HFFc6 (cell line): Measurements from ENCODE around the gene ZNF592. TPM values are rescaled to one million over a fixed set of nuclear protein-coding genes. Genes with fewer than 3 reads are reported as not detected.
"Not testable (repeated sequence)": the region's sequence is repeated elsewhere in the genome, so short reads cannot be mapped to it uniquely, and the experiment has no call there.

ENCODE experiments used
- DNase-seq: peaks from one replicate; pipeline ENCODE4 v3.0.0-alpha.2; 2018
- H3K27ac Mint-ChIP-seq: 2 replicates; pipeline ENCODE4 v1.8.0; 2020; ENCODE audit warnings: mild to moderate bottlenecking, mixed read lengths
- H3K27me3 Mint-ChIP-seq: 2 replicates; pipeline ENCODE4 v1.8.0; 2021; ENCODE audit warnings: mild to moderate bottlenecking, moderate library complexity, mixed read lengths; ENCODE audit not compliant: insufficient read depth
- H3K36me3 Mint-ChIP-seq: 2 replicates; pipeline ENCODE4 v1.8.0; 2021; ENCODE audit warnings: low read depth, mixed read lengths
- H3K4me1 Mint-ChIP-seq: 2 replicates; pipeline ENCODE4 v1.8.0; 2020; ENCODE audit warnings: low read depth, mixed read lengths
- H3K4me3 Mint-ChIP-seq: 2 replicates; pipeline ENCODE4 v1.8.0; 2020; ENCODE audit warnings: mild to moderate bottlenecking, moderate library complexity, mixed read lengths
- H3K9me3 Mint-ChIP-seq: 2 replicates; pipeline ENCODE4 v1.8.0; 2020; ENCODE audit warnings: mild to moderate bottlenecking, mixed read lengths
- total RNA-seq, 6 experiments: library from RNA; stranded (reverse); fragmentation: NEBNext Ultra II Directional; extraction: Animal tissue kit (Norgen Biotek cat#: 25700); gene quantifications; 2 replicates in 1 of 6; 3 replicates in 5 of 6; pipeline ENCODE4 v1.2.3, GENCODE V29; 2021
- TF ChIP-seq, protein P1 (sequence below): fragments of 200-600 bp; sonication (generic); IDR thresholded peaks from 2 replicates; pipeline ENCODE4 v1.5.0; 2021; ENCODE audit warnings: antibody characterized with exemption, mild to moderate bottlenecking

ZNF592 gene
- total RNA-seq, 6 experiments from 2014 or later: 15.4 to 19.0 (median 17.6) TPM

- Mint-ChIP-seq H3K9me3 (no peaks in the 10 kb centered on the region), H3K4me1 (peaks cover 57% of the 10 kb centered on the region), H3K36me3 (peaks cover 13% of the 10 kb centered on the region; the same call in 1 of the 2 replicates), H3K27me3 (no peaks in the 10 kb centered on the region), H3K4me3 (peak overlapping the region; percentile 98), H3K27ac (peak overlapping the region; percentile 51)
- TF ChIP-seq, protein P1, sequence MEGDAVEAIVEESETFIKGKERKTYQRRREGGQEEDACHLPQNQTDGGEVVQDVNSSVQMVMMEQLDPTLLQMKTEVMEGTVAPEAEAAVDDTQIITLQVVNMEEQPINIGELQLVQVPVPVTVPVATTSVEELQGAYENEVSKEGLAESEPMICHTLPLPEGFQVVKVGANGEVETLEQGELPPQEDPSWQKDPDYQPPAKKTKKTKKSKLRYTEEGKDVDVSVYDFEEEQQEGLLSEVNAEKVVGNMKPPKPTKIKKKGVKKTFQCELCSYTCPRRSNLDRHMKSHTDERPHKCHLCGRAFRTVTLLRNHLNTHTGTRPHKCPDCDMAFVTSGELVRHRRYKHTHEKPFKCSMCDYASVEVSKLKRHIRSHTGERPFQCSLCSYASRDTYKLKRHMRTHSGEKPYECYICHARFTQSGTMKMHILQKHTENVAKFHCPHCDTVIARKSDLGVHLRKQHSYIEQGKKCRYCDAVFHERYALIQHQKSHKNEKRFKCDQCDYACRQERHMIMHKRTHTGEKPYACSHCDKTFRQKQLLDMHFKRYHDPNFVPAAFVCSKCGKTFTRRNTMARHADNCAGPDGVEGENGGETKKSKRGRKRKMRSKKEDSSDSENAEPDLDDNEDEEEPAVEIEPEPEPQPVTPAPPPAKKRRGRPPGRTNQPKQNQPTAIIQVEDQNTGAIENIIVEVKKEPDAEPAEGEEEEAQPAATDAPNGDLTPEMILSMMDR: no peak
- no peak for DNase-seq
Observed at GRCh38 chr15:84750583-84751092, 2.2 kb downstream of the ZNF592 start.

GRCh38 chr15:84751721-84752120, 3.3 kb downstream of the ZNF592 start:
- Mint-ChIP-seq H3K4me3 (peak overlapping the region; percentile 73; the same call in 1 of the 2 replicates), H3K4me1 (peaks cover 65% of the 10 kb centered on the region), H3K27ac (peak overlapping the region; percentile 81; the same call in 1 of the 2 replicates), H3K36me3 (peaks cover 13% of the 10 kb centered on the region)
- not testable (repeated sequence) for DNase-seq, H3K9me3 Mint-ChIP-seq, H3K27me3 Mint-ChIP-seq

DNA sequence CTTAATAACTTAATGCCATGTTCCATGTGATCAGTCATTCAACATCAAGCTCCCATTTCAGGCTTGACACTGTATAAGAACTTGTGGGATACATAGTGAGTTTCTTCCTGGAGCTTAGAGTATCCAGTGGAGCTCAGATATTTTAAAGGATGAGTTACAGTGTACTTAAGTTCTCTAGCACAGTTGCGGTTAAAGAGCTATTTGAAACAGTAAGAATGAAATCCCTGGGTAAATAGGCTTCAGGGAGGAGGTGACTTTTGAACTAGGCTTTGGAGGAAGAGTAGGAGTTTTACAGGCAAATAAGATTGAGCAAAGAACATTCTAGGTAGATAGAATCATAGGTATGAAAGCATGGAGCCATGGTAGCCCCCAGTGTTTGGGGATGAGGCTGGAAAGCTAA, 3.8 kb downstream of the ZNF592 start:
- TF ChIP-seq, protein P1: no peak
- H3K4me1 Mint-ChIP-seq: peaks cover 64% of the 10 kb centered on the region
- H3K27ac Mint-ChIP-seq: peak overlapping the region; percentile 81
- H3K4me3 Mint-ChIP-seq: peak overlapping the region; percentile 73
- H3K36me3 Mint-ChIP-seq: peaks cover 13% of the 10 kb centered on the region
- H3K27me3 Mint-ChIP-seq: peaks cover 2% of the 10 kb centered on the region; the same call in 1 of the 2 replicates
- DNase-seq: no peak
- no peaks in the 10 kb centered on the region for H3K9me3 Mint-ChIP-seq

DNA sequence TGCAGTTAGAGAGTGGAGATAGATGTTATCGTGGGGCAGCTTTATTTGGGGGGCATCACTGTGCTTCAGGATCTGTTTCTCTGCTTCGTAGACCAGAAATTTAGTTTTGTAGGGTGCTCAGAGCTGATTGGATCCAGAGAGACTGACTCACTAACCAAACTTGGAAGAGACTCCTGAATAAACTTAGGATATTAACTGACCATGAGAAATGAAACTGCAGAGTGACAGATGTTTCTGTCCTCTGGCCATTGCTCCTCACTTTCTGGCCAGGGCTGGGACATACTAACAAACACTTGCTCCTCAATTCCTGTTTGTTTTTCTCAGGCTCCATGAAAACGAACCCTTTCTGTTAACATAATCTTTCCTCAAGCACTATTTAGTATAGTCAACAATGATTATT, 4.3 kb downstream of the ZNF592 start:
- peaks cover 2% of the 10 kb centered on the region; the same call in 1 of the 2 replicates for H3K27me3 Mint-ChIP-seq
- H3K36me3 Mint-ChIP-seq: peaks cover 13% of the 10 kb centered on the region
- TF ChIP-seq, protein P1: no peak
- peak overlapping the region; percentile 81 for H3K27ac Mint-ChIP-seq
- no peaks in the 10 kb centered on the region for H3K9me3 Mint-ChIP-seq
- H3K4me1 Mint-ChIP-seq: peaks cover 62% of the 10 kb centered on the region
- DNase-seq: peak; percentile 38
- peak overlapping the region; percentile 73 for H3K4me3 Mint-ChIP-seq

- not testable (repeated sequence) for H3K9me3 Mint-ChIP-seq, H3K27me3 Mint-ChIP-seq, H3K36me3 Mint-ChIP-seq, H3K27ac Mint-ChIP-seq, H3K4me3 Mint-ChIP-seq, DNase-seq
- H3K4me1 Mint-ChIP-seq: peaks cover 59% of the 10 kb centered on the region
Observed at GRCh38 chr15:84754889-84755288, 6.5 kb downstream of the ZNF592 start.

DNA sequence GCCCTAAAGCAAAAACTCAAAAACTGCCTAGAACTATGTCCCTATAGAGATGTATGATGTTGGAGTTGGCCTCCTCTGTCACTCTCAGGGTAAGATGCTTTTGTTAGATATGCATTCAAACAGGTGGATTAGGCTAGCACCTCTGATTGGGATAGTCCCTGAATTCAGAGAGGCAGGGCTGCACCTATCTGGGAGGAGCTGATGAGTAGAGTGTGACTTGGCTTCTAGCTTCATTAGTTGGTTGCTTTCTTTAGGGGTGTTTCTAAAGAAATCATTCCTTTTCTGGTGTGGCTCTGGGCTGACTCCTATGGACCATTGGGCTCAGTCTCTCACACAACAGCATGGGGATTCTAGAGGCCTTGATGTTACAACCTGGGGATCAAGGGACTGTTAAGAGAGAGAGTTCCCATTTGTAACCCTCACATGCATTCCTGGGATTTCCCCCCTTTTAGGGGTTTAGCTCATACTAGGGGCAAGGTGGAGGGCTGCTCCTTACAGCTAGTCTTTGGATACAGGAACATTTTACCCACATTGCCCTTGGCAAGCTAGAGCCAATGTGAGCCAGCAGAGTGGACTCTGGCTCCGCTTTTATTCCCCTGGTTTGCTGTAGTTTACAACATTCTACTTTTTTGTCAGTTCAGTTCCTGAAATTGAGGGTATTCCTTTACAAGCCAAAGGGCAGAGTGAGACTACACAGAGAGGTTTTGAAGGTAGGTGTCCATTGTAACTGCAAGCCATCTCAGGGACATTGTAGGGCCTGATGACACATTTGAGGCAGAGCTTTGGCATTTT, 7.5 kb downstream of the ZNF592 start:
- H3K4me3 Mint-ChIP-seq: no peak overlapping the region
- no peak for DNase-seq
- no peak overlapping the region for H3K27ac Mint-ChIP-seq
- no peaks in the 10 kb centered on the region for H3K9me3 Mint-ChIP-seq
- peaks cover 49% of the 10 kb centered on the region for H3K4me1 Mint-ChIP-seq
- peaks cover 2% of the 10 kb centered on the region; the same call in 1 of the 2 replicates for H3K27me3 Mint-ChIP-seq
- TF ChIP-seq, protein P1: no peak
- peaks cover 5% of the 10 kb centered on the region for H3K36me3 Mint-ChIP-seq
